Kidney epithelial cell (primary cell): Measurements from ENCODE around the gene FAP. TPM values are rescaled to one million over a fixed set of nuclear protein-coding genes. Genes with fewer than 3 reads are reported as not detected.

Source experiments
- DNase-seq: peaks from one replicate; pipeline ENCODE4 v3.0.0-alpha.2; 2010; ENCODE audit warnings: low read depth
- H3K27me3 ChIP-seq: 2 replicates; pipeline ENCODE4 v1.6.0; 2011; ENCODE audit warnings: low read length; ENCODE audit not compliant: control insufficient read depth, insufficient read depth
- H3K36me3 ChIP-seq: 2 replicates; pipeline ENCODE4 v1.5.1; 2011; ENCODE audit warnings: low read length; ENCODE audit not compliant: control insufficient read depth, insufficient read depth
- H3K4me3 ChIP-seq: 2 replicates; pipeline ENCODE4 v1.5.1; 2011; ENCODE audit warnings: low read depth, mild to moderate bottlenecking, control low read depth, low read length
- total RNA-seq: library from RNA; depleted of rRNA; stranded (reverse); fragments of >200 nt; gene quantifications from 2 replicates; pipeline ENCODE4 v1.2.3, GENCODE V29; 2015
- TF ChIP-seq, protein P1 (sequence below): IDR thresholded peaks from 2 replicates; pipeline ENCODE4 v1.5.1; 2011; ENCODE audit warnings: mild to moderate bottlenecking, moderate library complexity, low read length, control low read depth, inconsistent platforms; ENCODE audit not compliant: insufficient read depth, poor library complexity, severe bottlenecking

FAP gene
- total RNA-seq, 1 donor from 2014 or later: 2.8 TPM

DNA sequence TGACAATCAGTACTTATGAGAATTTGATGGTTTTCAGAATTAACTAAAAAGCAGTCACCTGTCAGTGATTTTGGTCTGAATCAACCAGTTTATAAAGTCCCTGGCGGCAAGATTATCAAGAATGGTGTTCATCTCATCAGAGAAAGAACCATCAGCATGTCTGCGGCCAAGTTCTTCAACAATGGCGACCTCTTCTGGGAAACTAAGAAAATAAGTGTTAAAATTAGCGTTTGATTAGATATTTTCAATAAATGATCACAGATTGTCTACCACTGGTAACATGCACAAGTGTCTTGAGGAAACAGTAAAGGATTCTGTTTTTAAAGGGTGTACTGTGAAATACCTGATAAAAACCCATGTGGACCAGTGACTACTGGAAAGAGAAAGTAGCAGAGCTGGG lies 99.3 kb downstream of the FAP start:
- no peak overlapping the region for H3K4me3 ChIP-seq
- no peaks in the 10 kb centered on the region for H3K27me3 ChIP-seq
- no peaks in the 10 kb centered on the region for H3K36me3 ChIP-seq
- TF ChIP-seq, protein P1, sequence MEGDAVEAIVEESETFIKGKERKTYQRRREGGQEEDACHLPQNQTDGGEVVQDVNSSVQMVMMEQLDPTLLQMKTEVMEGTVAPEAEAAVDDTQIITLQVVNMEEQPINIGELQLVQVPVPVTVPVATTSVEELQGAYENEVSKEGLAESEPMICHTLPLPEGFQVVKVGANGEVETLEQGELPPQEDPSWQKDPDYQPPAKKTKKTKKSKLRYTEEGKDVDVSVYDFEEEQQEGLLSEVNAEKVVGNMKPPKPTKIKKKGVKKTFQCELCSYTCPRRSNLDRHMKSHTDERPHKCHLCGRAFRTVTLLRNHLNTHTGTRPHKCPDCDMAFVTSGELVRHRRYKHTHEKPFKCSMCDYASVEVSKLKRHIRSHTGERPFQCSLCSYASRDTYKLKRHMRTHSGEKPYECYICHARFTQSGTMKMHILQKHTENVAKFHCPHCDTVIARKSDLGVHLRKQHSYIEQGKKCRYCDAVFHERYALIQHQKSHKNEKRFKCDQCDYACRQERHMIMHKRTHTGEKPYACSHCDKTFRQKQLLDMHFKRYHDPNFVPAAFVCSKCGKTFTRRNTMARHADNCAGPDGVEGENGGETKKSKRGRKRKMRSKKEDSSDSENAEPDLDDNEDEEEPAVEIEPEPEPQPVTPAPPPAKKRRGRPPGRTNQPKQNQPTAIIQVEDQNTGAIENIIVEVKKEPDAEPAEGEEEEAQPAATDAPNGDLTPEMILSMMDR: no peak
- DNase-seq: no peak

DNA sequence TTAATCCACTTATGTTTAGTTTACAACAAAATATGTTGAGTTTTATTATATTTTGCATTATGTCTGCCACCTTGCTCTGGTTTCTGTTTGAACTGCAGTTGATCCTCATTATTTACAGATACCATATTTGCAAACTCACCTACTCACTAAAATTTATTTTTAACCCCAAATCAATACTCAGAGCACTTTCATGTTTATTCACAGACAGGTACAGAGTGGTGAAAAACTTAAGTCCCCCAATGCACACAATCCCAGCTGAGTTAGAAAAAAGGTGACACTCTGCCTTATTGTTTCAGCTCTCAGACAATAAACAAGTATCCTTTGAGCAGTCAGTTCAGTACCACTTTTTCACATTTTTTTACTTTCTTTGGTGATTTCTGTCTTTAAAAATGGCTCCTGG lies 104.9 kb downstream of the FAP start:
- DNase-seq: no peak
- H3K4me3 ChIP-seq: no peak overlapping the region
- TF ChIP-seq, protein P1: no peak
- H3K36me3 ChIP-seq: no peaks in the 10 kb centered on the region
- no peaks in the 10 kb centered on the region for H3K27me3 ChIP-seq

DNA sequence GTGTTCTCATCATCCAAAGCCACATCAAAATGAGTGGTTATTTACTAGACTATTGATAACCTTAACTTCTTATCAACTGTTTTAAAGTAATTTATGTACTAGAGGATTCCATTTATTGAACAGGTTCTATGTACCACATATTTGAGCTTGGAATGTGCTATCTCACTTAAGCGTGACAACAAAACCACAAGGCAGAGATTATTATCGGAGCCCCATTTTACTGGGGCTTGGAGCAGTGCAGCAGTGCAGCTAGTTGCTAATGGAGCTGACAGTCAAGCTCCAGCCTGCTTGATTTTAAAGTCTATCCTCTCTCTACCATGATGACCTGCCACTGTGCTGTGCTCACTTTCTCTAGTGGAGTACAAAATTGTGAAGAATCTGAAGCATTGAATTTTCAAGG lies 115.8 kb downstream of the FAP start:
- Histone ChIP-seq H3K4me3 (no peak overlapping the region), H3K36me3 (no peaks in the 10 kb centered on the region), H3K27me3 (no peaks in the 10 kb centered on the region)
- no peak for DNase-seq
- TF ChIP-seq, protein P1: no peak

DNA sequence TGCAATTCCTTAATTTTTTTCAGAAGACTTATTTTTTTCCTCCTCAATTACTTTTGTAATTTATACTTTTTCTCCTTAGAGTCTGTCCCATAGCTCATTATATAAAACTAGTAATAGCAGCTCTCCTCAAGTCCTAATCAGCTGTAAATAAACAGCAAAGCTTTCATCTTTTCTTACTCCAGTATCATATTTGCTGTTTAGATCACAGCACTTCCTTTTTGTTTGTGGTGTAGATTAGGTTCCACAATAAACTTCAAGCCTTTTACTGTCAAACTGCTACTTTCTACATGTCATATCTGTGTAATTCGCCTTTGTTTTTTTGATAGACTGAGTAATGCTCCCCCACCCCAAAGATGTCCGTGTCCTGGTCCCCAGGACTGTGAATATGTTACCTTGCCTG lies 116.7 kb downstream of the FAP start:
- TF ChIP-seq, protein P1: no peak
- no peak overlapping the region for H3K4me3 ChIP-seq
- no peak for DNase-seq
- H3K36me3 ChIP-seq: no peaks in the 10 kb centered on the region
- H3K27me3 ChIP-seq: no peaks in the 10 kb centered on the region

DNA sequence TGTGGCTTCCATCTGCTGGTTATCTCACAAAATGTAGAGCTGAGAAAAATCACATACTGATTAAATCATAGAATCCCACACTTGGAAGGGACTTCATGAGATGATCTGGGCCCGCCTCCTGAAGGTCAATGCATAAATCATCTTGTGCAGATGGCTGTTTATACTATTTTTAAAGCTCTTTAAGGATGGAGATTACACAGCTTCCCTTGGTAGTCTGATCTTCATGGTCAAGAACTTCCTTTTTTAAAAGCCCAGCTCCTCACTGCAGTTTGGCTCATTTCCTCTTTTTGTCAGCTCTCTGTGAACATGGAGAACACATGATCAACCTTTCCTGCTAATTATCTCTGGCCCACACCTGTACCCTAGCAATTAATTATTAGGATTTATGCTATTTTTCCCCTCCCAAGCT lies 117.1 kb downstream of the FAP start:
- TF ChIP-seq, protein P1: no peak
- Histone ChIP-seq H3K4me3 (no peak overlapping the region), H3K27me3 (no peaks in the 10 kb centered on the region), H3K36me3 (no peaks in the 10 kb centered on the region)
- no peak for DNase-seq

DNA sequence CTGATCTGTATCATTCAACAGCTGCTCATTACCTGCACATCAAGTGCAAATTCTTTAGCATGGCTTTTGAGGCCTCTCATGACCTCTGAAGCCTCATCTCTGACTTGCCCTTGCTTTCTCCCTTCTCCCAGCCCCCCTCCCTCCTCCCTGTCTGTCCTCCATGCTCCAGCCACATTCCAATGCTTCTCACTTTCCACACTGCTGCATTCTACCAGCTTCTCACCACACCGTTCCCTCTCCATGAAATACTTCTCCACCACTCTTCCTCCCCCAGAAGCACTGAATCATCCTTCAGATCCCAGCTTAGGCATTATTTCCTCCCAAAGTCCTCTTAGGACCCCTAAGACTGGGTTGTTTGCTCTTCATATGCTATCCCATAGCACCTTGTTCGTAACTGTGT lies 118.1 kb downstream of the FAP start:
- DNase-seq: no peak
- no peaks in the 10 kb centered on the region for H3K27me3 ChIP-seq
- H3K36me3 ChIP-seq: no peaks in the 10 kb centered on the region
- no peak overlapping the region for H3K4me3 ChIP-seq
- TF ChIP-seq, protein P1: no peak
